ENCODE measurements around the gene GLI3.

- TF ChIP-seq CTCF (IDR thresholded peaks at IDR 0.05; ENCODE audit: insufficient read depth, low read depth, low read length) (no peak), EZH2 (IDR thresholded peaks at IDR 0.05; ENCODE audit: insufficient read depth, low read length) (no peak)
These were observed at the start of gene GLI3 for GRCh38 chr7:42236976-42237810.
